DOHH2 (cell line): Measurements from ENCODE around the gene LIN28A.

Experiments
- CTCF ChIP-seq: fragments of 200-600 bp; sonication (generic); IDR thresholded peaks from one replicate; pipeline ENCODE4 v1.5.1; 2014; ENCODE audit warnings: antibody characterized with exemption, mild to moderate bottlenecking, low read depth, low read length; ENCODE audit not compliant: poor library complexity, severe bottlenecking
- EZH2phosphoT487 ChIP-seq: fragments of 200-600 bp; sonication (generic); IDR thresholded peaks from 2 replicates; pipeline ENCODE4 v1.6.1; 2017; ENCODE audit warnings: borderline replicate concordance, mild to moderate bottlenecking, antibody characterized with exemption, low read length, moderate library complexity, mixed read lengths

- TF ChIP-seq CTCF (no peak), EZH2phosphoT487 (no peak)
Measured at GRCh38 chr1:26431979-26432695, 21.5 kb downstream of the LIN28A start, which contains the start of gene DHDDS.
